Adipose tissue (tissue), 3 donors: ENCODE data around the gene EFCC1. TPM values are rescaled to one million over a fixed set of nuclear protein-coding genes. Genes with fewer than 3 reads are reported as not detected.

Source experiments
- H3K27ac ChIP-seq: one replicate; pipeline ENCODE4 v1.5.1; 2013; ENCODE audit warnings: low read depth, low read length
- WGBS, 3 donors: extraction: QIAGEN DNeasy Blood & Tissue Kit; methylation state at CpG; one replicate each; pipeline ENCODE4 v1.1.7; 2013; 5-methylcytosine and 5-hydroxymethylcytosine counted together
- polyA plus RNA-seq, 3 donors: library from polyadenylated mRNA; stranded (reverse); fragments of 200-250 nt; gene quantifications; one replicate each; pipeline ENCODE4 v1.2.3, GENCODE V29; 2013
- donor health status: healthy with polysubstance abuse.
- donor health status: Bipolar disorder and iron deficiency.
- donor health status: healthy.

Gene EFCC1
- polyA plus RNA-seq, 3 donors = 0.92 to 4.5 (median 1.3) TPM

GRCh38 chr3:129025108-129025507 is 24.0 kb downstream of the EFCC1 start:
- 87 to 91% (median 88%) methylated on average over 15 of the region's 15 CpGs for WGBS, 3 donors
- no peak overlapping the region for H3K27ac ChIP-seq

GRCh38 chr3:129025691-129026435 is 24.8 kb downstream of the EFCC1 start:
- 43 to 69% (median 52%) methylated on average over 8 of the region's 8 CpGs for WGBS, 3 donors
- no peak overlapping the region for H3K27ac ChIP-seq

- 4 to 6% (median 5%) methylated on average over 43 to 54 of the region's 54 CpGs for WGBS, 3 donors
These were observed 25.8 kb downstream of the EFCC1 start for GRCh38 chr3:129026728-129027543.

GRCh38 chr3:129027544-129027880 is 26.4 kb downstream of the EFCC1 start:
- no peak overlapping the region for H3K27ac ChIP-seq
- WGBS, 3 donors = 76 to 83% (median 76%) methylated on average over 15 of the region's 15 CpGs

More at GRCh38 chr3:129026728-129027543, 25.8 kb downstream of the EFCC1 start:
- no peak overlapping the region for H3K27ac ChIP-seq

GRCh38 chr3:129028866-129029265 is 27.8 kb downstream of the EFCC1 start:
- no peak overlapping the region for H3K27ac ChIP-seq
- 92 to 95% (median 94%) methylated on average over 13 of the region's 13 CpGs for WGBS, 3 donors

GRCh38 chr3:129030611-129031010 is 29.5 kb downstream of the EFCC1 start:
- 98 to 99% (median 98%) methylated on average over 4 of the region's 4 CpGs for WGBS, 3 donors
- no peak overlapping the region for H3K27ac ChIP-seq

GRCh38 chr3:129031476-129032215 is 30.5 kb downstream of the EFCC1 start:
- no peak overlapping the region for H3K27ac ChIP-seq
- WGBS, 3 donors = 83 to 90% (median 88%) methylated on average over 10 of the region's 10 CpGs

- H3K27ac ChIP-seq = no peak overlapping the region
- WGBS, 3 donors = 86 to 92% (median 89%) methylated on average over 12 to 14 of the region's 14 CpGs
These were observed 31.6 kb downstream of the EFCC1 start for GRCh38 chr3:129032716-129033115.

- H3K27ac ChIP-seq = no peak overlapping the region
- 86 to 91% (median 90%) methylated on average over 7 of the region's 7 CpGs for WGBS, 3 donors
These were observed 32.0 kb downstream of the EFCC1 start for GRCh38 chr3:129033151-129033550.

- WGBS, 3 donors = 87 to 92% (median 89%) methylated on average over 11 to 12 of the region's 12 CpGs
- no peak overlapping the region for H3K27ac ChIP-seq
These were observed 32.7 kb downstream of the EFCC1 start for GRCh38 chr3:129033633-129034321.

GRCh38 chr3:129034642-129035041 is 33.5 kb downstream of the EFCC1 start:
- no peak overlapping the region for H3K27ac ChIP-seq
- 81 to 88% (median 83%) methylated on average over 6 of the region's 6 CpGs for WGBS, 3 donors

GRCh38 chr3:129035360-129036221 is 34.5 kb downstream of the EFCC1 start:
- H3K27ac ChIP-seq = no peak overlapping the region
- WGBS, 3 donors = 81 to 83% (median 82%) methylated on average over 11 of the region's 11 CpGs

GRCh38 chr3:129036222-129037092 is 35.4 kb downstream of the EFCC1 start:
- 76 to 86% (median 80%) methylated on average over 10 of the region's 10 CpGs for WGBS, 3 donors
- no peak overlapping the region for H3K27ac ChIP-seq

- H3K27ac ChIP-seq = no peak overlapping the region
- 0 to 34% (median 0%) methylated on average over 2 of the region's 2 CpGs for WGBS, 3 donors
These were observed 36.0 kb downstream of the EFCC1 start for GRCh38 chr3:129037093-129037419.

- 86 to 87% (median 86%) methylated on average over 10 of the region's 10 CpGs for WGBS, 3 donors
- no peak overlapping the region for H3K27ac ChIP-seq
These were observed 37.2 kb downstream of the EFCC1 start for GRCh38 chr3:129038121-129038855.
